Keratinocyte (primary cell): Measurements from ENCODE around the gene ERI3.

Experiments used
- CTCF ChIP-seq, 3 experiments: IDR thresholded peaks in 1 of 3; conservative IDR thresholded peaks in 1 of 3; optimal IDR thresholded peaks in 1 of 3; 2 replicates in 2 of 3; 3 replicates in 1 of 3; pipeline versions ENCODE3 to v1.5.1; 2011; ENCODE audit warnings: low read length in 3 of 3, mild to moderate bottlenecking in 3 of 3, moderate library complexity in 2 of 3, control low read depth in 1 of 3, inconsistent platforms in 1 of 3; ENCODE audit not compliant: insufficient read depth in 2 of 3; ENCODE audit errors: extremely low read depth in 1 of 3
- EZH2 ChIP-seq: IDR thresholded peaks from one replicate; pipeline ENCODE4 v1.6.1; 2012; ENCODE audit warnings: inconsistent platforms, mild to moderate bottlenecking, low read length, moderate library complexity

- TF ChIP-seq CTCF (optimal IDR thresholded peaks at IDR 0.05 in 1 of 3, IDR thresholded peaks at IDR 0.05 in 1 of 3, conservative IDR thresholded peaks at IDR 0.05 in 1 of 3; ENCODE audit: extremely low read depth in 1 of 3, insufficient read depth in 2 of 3, low read length in 3 of 3), result peak; percentile 15 to 48 (median 21)
- TF ChIP-seq EZH2, result no peak
Measured at GRCh38 chr1:44237721-44238457, 117.2 kb downstream of the ERI3 start.
